Jurkat, Clone E6-1 (cell line): ENCODE measurements around the gene TMED3.

ENCODE experiments used
- DNase-seq: peaks from one replicate; pipeline ENCODE4 v3.0.0-alpha.2; 2011; ENCODE audit warnings: low read depth, low spot score
- H3K4me3 ChIP-seq: 2 replicates; pipeline ENCODE4 v1.5.1; 2011; ENCODE audit warnings: mild to moderate bottlenecking, low read length, control low read depth, moderate library complexity

Gene TMED3

GRCh38 chr15:79366691-79367090 is 55.8 kb downstream of the TMED3 start:
- H3K4me3 ChIP-seq = no peak overlapping the region

GRCh38 chr15:79370716-79371115 is 59.8 kb downstream of the TMED3 start:
- peak; percentile 79 for DNase-seq
- peak overlapping the region; percentile 15; the same call in 1 of the 2 replicates for H3K4me3 ChIP-seq

More at GRCh38 chr15:79366691-79367090, 55.8 kb downstream of the TMED3 start:
- no peak for DNase-seq

- no peak overlapping the region for H3K4me3 ChIP-seq
- no peak for DNase-seq
Measured at GRCh38 chr15:79371591-79371990, 60.7 kb downstream of the TMED3 start.

GRCh38 chr15:79372428-79372827 is 61.5 kb downstream of the TMED3 start:
- H3K4me3 ChIP-seq = no peak overlapping the region
- peak; percentile 83 for DNase-seq
